CMK (cell line): ENCODE results near the gene THEMIS.
"Not testable (repeated sequence)": the region's sequence is repeated elsewhere in the genome, so short reads cannot be mapped to it uniquely, and the experiment has no call there.

Source experiments
- DNase-seq: peaks from one replicate; pipeline ENCODE4 v3.0.0-alpha.2; 2010; ENCODE audit warnings: low read depth

Gene THEMIS

DNA sequence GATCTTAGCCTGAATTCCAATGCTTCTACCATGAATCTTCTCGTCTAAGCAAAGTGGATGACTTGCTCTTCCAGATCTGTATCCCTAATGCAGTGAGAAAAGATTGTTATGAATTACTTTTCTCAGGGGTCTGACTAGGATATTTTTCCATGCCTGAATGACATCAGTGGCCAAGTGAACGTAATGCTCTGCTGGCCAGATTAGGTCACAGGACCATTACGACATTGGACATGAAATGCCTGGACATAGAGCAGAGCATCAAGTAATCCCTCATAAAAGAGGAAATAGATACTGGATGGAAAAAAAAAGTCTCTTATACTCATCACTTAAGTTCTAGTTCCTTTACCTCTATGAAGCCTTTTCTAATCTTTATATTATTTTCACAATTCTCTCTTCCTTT is 12.1 kb upstream of the THEMIS start:
- no peak for DNase-seq

DNA sequence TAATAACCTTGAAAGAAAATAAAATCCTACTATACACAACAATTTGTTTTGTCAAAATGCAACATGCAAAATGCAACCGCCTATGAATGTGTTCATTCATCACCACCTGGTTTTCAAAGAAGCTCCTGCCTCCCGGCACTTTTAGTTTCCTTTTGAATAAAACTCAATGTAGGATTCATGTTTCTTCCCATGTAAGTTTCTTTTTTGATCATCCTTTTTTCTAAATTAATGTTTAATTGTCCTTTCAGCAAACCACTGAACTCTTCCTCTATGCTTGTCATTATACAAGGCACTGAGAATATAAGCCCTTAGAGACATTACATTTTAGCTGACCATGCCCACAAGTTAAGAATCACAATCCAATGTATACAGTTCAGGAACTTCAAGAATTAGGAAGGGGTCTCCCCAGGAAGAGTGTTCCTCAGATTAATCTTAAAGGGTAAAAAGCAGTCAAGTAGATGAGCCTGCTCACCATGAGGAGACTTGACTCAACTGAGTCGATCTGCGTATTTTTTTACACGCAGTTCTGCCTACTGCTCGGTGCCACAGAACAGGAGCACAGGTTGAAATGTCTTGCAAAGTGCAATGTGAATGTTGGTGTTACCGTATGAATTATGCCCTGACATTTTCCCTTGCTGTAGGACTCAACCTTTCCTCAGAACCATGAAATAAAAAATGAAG is 7.2 kb upstream of the THEMIS start:
- DNase-seq = no peak

DNA sequence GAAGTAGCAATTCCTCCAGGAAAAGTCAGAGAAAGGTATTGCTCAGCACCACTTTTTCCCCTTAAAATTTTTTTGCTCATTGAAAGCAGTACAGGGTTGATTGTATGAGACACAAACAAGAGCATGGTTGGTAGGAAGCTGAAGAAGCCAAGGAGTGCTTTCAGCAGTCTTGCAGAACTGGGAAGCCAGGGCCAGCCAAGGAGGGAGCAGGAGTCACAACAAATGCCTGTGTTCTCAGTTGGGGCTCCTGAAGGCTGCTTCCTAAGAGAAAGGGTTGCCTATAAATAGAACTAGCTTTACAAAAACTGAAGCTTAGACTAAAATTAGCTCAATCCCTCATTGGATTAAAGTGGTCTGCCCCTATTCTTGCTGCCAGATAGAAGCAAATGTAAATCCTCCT is 3.3 kb upstream of the THEMIS start:
- no peak for DNase-seq

DNA sequence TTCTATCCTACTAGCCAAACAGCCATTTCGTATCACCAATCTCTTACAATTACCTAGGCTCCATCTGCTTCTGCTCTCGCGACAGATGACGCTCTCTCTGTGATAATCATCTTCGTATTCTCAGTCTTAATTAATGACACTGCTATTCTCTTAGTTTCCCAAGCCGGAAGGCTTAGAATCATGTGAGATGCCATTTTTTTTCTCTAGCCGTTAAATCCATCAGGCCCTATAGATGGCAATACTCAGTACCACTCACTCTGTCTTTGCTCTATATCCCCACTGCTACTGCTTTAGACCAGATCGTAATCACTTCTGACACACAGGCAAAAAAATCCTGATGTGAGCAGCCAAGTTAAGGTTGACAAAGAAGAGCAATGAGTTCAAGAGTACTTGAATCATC is 2.1 kb upstream of the THEMIS start:
- no peak for DNase-seq

DNA sequence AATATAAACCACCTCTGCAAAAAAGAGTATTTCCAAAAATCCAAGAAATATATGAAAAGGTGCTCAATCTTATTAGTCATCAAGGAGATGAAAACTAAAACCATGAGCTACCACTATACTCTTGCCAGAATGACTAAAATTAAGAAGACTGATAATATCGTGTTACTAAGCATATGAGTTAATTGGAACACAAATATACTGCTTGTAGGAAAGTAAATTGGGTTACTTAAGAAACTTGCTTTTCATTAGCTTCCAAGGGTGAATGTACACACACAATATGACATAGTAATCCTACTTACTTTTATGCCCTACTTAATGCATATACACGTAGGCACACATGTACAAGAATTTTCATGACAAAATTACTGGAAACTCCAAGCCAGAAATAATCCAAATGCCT is 3.4 kb downstream of the THEMIS start:
- no peak for DNase-seq

DNA sequence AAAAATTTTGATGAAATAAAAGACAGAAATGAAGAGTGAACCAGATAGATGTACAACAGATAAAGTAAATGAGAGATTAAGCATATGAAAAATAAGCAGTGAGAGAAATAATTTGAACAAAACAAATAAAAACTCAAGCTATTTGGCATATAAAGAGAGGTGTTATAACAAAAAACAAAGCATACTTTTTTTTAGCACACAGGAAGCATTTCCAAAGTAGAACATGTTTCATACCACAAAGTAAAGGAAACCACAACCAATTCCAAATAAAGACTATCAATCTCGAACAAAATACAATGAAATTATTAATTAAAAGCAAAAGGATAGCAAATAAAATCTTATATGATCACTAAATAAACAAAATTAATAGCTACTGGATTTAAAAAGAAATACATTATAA is 6.8 kb downstream of the THEMIS start:
- no peak for DNase-seq

DNA sequence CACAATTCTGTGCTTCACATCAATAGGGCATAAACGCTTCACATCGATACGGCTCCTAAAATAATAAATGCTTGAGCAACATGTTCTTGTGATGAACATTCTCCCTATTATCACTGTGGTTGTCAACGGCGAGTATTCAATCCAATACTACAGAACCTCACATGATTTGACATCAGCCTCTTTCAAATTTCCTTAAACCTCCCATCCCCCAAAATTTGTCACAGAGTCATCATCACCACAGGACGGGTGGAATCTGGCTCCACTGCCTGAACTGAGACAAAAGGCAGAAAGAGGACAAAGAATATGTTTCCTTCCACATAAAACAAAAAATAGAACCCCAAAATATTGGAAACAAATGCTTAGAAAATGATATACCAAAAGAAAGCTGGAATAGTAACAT is 7.3 kb downstream of the THEMIS start:
- no peak for DNase-seq

DNA sequence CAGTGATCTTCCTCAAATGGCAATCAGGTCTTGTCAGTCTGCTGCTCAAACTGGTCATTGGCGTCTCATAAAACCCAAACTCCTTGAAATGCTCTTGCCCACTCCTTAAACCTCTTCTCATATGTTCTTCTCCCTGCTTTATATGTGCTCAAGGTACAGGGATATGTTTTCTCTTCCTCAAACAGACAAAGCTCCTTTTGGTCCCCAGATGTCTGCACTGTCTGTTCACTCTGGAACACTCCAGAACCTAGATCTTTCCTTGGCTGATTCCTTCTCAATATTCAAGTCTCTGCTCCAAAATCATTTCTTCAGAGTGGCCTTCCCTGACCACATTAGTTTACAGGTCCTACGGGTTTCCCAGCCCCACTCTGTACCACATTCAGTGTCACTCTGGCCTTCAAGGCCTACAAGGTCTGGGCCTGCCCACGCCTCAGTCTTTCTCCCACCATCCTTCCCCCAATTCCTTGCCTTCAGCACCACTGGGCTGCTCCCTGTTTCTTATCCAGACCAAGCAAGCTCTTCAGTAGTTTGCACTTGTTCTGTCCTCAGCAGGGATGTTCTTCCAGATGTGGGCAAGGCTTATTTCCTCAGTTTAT is 9.0 kb downstream of the THEMIS start:
- no peak for DNase-seq

DNA sequence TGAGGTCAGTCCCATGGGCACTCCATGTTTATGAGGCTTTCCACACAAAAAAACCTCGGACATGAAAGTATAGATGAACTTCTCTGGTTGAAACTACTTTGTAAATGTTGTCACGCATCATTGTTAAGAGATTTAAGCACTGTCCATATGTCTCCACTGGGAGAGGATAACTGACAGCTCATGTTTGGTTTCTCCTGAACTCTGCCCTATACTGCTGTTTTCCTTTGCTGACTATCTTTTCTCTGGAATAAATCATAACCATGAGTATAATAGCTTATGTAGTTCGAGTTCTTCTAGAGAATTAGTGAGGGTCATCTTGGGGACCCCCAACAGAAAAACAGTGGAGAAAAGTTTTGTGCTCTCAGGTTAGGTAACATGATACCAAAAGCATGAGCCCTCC is 14.3 kb downstream of the THEMIS start:
- no peak for DNase-seq

DNA sequence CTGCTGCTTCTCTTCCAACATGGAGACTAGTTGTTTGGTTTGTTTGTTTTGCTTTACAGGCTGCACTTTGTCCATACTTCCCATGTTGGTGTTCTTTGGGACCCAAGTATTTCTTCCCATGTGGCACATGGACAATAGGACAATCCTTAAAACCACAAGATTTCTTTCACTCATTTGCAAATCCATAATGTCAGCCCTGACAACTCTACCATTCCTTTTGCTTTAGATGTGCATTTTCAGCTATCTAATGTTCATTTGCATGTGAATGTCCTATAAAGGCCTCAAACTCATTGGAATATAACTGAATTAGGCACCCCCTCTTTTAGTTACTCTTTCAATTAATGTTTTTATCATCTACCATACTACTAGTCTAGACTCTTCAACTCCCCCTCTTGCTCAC is 16.7 kb downstream of the THEMIS start:
- no peak for DNase-seq

DNA sequence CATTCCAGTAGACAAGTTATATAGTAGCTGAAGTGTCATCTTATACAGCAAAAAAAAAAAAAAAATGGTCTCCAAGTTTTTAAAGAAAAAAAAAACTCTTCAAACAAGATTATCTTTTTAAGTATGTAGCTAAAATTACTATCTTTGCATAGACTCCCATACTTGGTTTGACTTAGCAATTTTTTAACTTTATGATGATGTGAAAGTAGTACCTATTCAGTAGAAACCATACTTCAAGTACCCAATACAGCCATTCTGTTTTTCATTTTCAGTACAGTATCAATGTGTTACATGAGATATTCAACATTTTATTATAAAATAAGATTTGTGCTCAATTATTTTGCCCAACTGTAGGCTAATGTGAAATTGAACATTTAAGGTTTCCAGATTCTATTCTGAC is 18.9 kb downstream of the THEMIS start:
- DNase-seq = not testable (repeated sequence)

DNA sequence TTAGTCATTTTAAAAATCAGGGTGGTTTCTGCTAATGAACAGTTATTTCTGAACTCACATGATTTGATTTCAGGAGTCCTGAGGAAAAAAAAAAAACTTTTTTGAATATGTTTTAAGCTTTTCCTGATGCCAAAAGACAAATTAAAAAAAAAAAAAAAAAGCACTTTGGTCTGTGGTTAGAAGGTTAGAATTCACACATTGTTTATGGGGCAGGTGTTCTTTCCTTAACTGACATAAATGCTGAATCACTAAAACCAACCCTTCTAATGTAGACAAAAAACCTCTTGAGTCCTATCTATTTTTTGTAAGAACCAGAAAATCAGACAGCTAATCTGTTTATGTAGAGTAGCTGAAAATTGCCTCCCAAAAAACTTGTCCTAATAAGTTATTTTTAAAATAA is 20.4 kb downstream of the THEMIS start:
- DNase-seq = no peak

DNA sequence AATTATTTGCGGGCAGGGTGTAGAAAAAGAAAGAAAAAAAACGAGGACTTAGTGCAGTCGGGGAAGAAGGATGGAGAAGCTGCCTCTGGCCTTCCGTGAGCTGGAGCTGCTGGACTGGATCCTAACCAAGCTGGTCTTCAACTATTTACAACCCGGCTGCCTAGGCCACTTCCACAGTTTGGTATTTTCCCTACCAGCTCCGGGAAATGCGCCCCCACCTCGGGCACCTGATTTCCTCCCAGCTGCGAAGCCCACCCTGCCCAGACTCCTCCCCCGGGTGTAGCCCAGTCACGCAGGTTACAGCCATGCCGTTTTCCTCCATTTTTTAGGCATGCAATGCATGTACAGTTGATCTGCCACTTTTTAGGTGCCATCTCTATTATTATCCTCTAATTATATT is 21.2 kb downstream of the THEMIS start:
- DNase-seq = no peak

DNA sequence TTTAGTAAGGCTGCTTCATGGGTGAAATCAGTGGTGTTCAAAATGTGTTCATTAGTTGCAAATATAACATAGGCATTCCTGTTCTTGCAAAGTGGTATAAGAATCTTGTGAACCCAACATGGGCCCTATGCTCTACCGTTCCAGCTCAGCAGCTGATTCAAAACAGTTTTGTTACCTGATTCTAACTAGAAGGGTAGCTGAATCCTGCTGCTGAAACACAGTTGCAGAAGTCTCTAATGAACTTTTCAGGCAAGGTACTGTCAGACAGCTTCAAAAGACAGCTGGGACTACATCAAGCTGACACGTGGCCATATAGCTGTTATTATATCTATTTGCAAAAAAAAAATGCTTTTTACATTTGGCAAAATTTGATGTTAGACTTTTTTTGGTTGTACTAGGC is 22.7 kb downstream of the THEMIS start:
- no peak for DNase-seq

DNA sequence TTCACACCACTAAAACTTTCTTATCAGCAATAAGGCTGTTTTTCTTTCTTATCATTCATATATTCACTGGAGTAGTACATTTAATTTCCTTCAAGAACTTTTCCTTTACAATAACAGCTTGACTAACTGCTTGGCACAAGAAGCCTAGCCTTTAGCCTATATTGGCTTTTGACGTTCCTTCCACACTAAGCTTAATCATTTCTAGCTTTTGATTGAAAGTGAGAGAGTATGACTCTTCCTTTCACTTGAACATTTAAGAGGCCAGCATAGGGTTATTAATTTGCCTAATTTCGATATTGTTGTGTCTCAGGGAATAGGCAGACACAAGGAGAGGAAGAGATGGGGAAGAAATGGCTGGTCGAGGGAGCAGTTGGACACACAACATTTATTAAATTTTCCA is 23.6 kb downstream of the THEMIS start:
- DNase-seq = no peak

DNA sequence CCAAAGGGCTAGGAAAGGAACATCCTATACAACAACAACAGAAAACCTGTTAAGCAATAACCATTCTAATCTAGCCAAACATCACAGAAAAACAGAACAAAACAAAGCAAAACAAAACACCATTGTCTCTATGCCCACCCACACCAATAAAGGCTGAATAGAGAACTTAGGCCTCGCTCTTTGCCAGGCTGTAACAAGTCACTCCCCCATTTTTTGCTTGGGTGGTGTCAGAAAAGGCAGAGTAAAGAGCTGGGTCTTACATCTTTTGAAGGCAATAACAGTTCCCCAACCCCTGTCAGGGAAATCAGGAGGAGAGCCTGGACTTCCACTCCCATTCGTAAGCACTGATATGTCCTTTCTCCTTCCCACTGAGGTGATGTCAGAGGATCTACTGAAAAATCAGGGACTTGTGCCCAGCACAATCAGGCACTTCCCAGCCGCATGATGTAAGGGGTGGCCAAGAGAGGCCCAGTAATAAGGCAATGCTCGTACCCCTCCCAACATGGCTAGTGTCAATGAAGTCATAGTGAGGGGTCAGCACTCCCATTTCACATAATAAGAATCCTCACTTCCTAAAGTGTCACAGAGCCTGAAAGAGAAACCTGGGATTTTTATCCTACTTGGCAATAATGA is 31.0 kb downstream of the THEMIS start:
- DNase-seq = no peak

DNA sequence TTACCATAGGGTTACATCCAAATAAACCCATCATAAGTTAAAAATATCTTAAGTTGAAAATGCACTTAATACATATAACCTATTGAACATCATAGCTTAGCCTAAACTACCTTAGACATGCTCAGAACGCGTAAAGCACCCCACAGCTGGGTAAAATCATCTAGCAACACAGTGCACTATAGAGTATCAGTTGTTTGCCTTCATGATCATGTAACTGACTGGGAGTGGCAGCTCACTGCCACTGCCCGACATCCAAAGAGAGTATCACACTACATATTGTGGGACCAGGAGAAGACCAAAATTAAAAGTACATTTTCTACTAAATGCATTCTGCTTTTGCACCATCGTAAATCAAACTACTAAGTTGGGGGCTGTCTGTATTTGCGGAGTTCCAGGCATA is 31.7 kb downstream of the THEMIS start:
- DNase-seq = no peak

DNA sequence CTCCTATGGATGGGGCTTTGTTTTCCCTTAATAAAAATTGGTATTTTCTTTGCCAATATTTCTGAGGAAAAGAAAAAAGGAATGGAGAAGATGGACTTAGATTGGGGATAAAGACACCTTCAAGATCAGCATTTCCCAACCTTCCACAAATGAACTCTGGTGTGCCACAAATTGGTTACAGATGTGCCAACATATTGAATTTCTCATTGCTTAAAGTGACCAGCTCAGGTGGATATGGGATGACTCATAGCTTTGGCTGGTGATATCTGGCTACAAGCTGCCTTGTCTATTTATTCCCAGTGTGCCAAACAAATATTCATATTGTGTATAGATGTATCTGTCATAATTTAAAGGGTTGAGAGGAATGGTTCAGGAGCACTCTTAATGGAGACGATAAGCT is 32.5 kb downstream of the THEMIS start:
- no peak for DNase-seq

DNA sequence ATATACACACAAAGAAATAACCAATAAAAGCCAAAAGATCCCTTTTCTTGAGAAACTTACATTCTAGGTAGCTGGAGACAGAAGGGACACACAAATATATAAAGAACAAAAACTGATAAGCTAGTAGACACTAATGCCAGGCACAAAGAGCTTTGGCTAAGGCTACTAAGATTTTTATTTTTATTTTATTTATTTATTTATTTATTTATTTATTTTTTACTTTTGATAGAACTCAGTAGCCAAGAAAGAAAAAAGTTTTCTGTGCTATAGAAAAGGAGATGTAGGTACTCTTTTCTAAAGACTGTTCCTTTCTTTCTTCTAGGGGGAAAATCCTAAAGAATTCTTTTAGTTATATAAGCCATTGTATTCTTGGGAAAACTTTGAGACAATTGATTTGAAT is 34.1 kb downstream of the THEMIS start:
- DNase-seq = no peak

DNA sequence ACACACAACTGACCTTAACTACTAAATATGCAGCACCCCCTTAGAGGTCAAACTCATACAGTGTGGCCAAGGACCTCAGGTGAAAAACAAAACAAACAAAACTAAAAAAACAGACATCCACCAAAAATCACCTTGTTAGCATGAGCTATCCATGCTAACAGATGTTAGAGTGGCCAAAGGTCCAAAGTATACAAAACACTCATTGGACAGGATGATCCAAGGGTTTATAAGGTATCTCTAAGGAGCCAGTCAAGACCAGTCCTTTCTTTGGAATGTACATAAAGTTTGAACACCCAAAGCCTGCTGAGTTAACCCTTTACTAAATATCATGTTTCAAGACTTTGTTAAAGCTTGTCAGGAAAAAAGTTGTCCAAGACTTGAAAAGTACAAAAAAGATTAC is 35.8 kb downstream of the THEMIS start:
- DNase-seq = no peak

DNA sequence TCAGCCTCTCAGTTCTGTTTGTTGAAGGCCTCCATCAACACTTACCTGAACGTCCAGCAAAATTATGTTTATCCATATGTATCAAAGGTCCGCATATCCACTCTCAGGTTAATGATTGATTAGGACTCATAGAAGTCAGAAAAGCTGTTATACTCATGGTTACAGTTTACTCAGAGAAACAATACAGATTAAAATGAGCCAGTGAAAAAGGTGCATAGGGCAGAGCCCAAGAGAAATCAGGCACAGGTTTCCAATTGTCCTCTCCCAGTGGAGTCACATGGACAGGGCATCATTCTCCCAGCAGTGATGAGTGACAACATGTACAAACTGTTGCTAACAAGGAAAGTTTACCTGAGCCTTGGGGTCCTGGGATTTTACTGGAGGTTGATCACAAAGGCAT is 36.2 kb downstream of the THEMIS start:
- no peak for DNase-seq

DNA sequence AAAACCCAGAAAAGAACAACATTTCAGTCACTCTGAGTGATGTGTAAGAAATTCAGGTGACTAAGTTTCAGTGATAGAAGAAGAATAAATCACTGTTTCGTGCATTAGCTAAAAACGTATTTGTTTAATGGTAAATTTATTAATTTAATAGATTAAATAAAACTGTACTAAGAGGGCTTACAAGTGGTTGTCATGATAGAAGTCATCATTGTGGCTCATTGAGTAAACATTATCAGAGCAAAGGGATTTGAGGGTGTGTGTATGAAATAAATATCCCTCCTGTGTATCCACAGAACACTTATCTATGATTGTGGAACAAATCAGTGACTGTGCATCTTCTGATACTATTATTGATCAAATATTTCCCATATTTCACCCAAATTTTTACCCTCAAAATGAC is 40.1 kb downstream of the THEMIS start:
- no peak for DNase-seq

DNA sequence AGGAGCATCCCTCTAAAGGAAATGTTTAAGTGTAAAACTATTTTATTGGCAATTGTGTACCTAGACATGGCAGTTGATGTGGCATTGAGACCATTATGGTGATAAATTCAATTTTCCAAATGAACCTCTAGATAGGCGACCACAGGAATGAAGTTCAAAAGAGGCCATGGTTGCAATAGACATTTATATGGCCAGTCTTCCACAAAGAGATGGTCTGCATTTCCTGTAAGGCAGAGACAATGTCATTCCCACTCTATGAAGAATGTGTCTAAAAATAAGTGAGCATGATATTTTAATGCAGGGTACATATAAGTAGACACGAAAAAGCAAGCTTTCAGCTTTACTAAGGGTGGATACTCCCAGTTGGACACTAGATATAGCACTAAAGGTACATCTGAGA is 40.9 kb downstream of the THEMIS start:
- no peak for DNase-seq
